GM15510 (cell line): Measurements from ENCODE around the gene SDC1.

Source experiments
- POLR2A ChIP-seq: IDR thresholded peaks from 3 replicates; pipeline ENCODE4 v1.6.1; 2011; ENCODE audit warnings: borderline replicate concordance; ENCODE audit not compliant: insufficient read length; ENCODE audit errors: extremely low read depth

Gene SDC1

GRCh38 chr2:20219763-20220380 lies 5.1 kb downstream of the SDC1 start:
- TF ChIP-seq POLR2A: no peak

DNA sequence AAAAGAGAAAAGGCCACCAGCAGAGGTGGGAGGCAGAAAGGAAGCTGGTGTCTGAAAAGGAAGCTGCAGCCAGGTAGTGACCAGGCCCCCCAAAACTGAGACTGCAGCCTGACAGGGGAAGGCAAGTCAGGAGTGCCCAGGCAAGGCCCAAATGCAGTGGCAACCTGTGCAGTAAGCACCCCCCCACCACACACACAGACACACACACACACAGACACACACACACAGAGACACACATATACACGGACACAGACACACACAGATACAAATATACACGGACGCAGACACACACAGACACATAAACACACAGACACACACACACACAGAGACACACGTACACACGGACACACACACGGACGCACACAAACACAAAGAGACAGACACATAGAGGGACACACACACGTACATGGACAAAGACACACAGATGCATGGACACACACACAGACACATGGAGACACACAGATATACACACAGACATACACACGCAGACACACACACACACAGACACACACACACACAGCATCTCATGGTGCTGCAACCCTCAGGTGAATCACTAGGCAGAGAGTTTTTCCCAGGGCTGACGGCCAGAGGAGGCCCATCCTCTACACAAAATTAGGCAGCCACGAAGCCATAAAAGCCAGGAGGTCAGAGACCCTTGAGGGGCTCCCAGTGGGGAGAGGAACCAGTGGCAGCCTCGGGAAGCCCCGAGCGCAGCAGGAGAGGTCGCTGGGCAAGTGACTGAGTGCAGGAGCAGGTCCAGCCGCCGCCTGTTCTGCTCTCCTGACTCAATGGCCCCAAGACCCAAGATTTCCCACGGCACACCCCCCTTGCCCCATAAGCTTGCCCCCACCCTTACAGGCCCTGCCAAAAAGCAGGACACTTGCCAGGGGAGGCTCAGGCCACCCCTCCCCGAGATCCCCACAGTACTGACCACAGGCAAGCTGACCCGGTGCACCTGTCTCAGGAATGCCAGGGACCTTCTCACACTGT lies 6.3 kb downstream of the SDC1 start:
- no peak for TF ChIP-seq POLR2A

DNA sequence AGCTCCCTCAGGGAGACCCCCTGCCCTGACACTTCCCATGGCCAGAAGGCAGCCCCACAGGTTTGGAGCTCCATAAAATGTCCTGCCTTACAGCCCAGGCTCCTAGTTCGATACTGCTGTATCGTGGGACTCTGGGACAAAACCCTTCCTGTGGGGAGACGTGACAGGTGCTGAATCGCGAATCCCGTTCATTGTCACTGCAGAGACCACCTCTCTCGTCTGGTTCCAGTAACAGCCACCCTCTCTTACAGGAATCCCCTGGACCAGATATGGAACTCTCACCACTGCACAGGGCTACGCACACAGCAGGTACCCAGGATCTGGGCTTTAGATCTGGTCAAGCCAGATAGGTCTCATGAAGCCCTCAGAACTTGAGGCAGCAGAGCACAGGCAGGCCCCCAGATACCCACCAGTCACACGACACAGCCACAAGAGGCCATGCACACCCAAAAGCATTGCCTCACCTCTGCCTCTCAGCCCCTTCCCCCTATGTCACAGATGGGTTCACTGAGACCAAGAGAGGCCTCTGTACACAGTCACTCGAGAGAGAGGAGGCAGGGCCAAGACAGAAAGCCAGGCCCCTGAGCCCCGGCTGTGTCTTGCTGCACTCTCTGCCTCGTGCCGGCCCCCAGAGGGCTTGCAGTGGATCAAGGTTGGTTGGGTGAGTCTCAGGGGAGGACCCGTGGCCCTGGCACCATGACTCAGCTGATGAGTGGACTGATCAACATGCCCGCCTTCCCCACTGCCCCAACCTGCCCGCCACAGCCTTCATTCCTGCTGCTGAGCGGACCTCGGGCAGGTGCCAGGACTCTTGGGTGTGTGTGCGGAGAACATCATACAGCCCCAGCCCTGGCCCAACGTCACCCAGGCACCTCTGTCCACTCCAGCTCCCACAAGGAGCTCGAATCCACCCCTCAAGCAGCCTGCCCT lies 7.6 kb downstream of the SDC1 start:
- TF ChIP-seq POLR2A: no peak

GRCh38 chr2:20216130-20217025 lies 8.6 kb downstream of the SDC1 start:
- TF ChIP-seq POLR2A: no peak

DNA sequence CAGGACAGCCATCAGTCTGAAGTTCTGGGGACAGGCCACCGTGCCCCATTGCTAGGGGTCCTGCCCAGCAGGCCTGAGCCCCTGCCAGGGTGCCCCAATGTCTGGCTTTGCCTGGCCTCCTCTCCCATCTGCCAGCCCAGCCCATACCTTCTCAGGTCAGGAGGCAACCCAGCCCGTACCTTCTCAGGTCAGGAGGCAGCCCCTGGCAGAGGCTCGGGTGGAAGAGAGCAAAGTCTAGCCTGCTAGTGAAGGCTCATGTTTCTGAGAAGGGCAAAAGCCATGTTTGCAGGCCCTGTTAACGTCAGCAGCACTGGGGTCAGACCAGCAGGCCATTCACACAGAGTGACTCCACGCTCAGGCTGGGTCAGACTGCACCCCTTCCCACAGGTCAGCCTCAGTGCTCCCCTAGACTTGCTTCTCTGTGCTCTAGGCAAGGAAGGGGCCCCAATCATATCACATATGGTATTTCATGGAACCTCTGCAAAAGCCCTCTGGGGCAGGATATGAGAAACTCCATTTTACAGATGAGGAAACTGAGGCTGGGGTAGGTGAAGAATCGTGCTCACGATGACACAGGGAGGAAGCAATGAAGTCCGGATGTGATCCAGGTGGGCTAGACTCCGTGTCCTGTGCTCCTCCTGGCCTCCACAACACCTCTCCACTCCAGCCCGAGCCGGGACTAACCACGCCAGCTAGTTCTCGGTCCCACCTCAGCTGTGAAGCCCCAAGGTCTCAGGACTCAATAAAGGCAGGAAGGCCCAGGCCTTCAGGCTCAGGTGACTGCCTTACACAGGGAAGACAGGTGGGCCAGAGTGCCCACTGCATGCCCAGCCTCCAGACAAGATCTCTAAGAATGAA lies 9.5 kb downstream of the SDC1 start:
- no peak for TF ChIP-seq POLR2A

DNA sequence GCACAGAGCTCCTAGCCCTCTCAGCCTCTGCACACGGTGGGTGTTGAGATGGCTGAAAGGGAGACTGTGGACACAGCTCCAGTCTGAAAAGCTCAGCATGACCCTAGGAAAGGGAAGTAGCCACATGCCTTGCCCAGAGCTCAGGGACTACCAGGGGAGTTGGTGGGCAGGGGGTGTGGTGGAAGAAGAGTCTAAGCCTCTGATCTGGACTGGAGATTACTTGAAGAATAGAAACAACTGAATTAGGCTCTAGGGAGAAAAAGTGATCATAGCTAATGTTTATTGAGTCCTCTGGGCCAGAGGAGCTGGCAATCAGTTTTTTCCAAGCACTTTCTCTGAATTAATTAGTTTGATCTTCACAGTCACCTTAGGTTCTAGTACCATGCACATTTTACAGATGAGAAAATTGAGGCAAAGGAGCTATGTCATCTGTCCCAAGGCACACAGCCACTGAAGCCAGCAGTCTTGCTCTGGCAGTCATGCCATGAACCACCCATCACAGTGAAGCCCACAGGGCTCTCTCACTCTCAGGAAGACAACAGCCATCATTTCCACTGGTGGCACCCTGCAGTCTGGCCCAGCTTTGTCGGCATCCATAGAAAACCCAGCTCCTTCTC lies 10.3 kb downstream of the SDC1 start:
- TF ChIP-seq POLR2A: no peak

DNA sequence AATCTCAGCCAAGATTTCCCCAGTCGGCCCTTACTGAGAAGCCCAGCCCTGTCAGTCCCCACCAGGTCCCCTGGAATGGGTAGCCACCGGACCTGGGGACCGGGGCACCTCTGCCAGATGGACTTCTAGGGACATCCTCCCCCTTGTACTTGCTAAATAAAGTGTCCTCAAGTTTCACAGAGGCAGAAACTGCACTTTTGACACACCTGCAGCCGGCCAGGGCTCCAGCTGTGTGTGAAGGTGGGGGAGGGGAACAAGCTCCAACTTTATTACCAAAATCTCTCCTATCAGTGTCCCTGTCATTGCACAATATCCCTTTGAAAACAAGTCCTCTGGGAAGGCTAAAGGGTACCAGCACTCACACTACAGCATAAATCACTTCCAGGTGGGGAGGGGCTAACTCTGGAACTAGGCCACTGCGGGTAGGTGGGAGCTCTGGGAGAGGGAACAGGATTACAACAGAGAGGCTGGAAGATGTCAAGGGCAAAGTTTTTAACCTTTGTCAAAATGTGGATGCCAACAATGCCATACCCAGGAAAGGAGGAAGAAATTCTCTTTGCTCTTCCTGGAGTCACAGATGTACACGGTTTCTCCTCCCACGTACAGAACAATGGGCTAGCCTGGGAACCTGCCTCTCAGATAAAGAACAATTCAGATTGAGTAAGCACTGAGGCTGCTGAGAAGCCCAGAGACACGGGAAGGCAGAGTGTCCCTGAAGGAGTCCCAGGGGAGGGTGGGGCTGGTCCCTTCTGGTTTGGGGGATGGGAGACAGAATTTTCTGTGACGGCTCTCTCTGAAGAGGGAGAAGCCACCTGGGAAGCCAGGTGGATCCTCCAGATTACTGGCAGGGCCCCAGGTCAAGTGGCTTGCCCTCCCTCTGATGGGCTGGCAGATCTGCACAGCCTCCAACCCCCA lies 11.0 kb downstream of the SDC1 start:
- no peak for TF ChIP-seq POLR2A

- no peak for TF ChIP-seq POLR2A
Observed at GRCh38 chr2:20212871-20213503, 11.9 kb downstream of the SDC1 start.

DNA sequence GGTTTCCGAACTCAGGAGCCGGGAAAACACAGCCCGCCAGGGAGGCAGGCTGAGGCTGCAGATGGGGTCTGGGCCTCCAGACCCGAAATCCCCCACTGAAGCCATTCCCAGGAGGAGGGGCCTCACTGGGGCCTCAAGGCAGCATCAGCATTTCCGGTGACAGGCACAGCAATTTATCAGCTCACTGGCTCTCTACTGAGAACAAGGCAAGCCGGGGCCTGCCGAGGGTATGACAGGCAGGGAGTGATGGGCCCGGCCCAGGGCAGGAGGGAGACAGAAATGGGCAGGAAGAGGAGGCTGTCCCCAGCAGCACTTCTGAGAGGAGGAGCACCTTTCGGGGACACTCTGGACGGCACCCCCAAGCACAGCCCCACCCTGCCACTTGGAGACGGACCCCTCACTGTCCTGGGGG lies 12.5 kb downstream of the SDC1 start:
- no peak for TF ChIP-seq POLR2A

DNA sequence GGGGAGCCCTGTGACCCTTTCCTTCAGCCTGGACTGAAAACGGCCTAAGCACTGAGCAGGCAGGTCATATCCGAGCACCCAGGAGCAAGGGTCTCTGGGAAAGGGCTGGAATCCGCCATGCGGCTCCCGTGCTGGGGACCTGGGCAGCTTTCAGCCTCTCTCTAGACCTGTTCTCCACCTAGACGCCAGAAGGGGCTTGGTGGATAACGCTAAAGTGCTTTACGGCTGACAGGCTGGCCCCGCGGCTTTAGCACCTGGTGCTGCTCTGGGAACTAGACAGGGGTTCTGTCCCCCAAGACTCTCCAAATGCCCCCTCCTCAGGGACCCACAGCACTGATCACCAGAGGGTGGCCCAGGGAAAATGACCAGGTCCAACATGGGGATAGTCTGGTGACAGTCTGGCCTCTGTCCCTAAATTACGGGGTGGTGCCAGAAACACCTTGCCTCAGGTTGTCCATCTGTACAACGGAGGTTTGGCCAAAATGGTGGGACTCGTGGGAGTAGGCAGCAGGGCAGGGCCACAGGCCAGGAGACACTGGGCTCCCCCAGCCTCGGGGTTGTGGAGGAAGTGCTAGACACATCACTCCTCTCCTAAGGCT lies 13.0 kb downstream of the SDC1 start:
- no peak for TF ChIP-seq POLR2A

- no peak for TF ChIP-seq POLR2A
Observed at GRCh38 chr2:20211420-20211819, 13.5 kb downstream of the SDC1 start.
